H9 (cell line): ENCODE results near the gene TRIM37. TPM values are rescaled to one million over a fixed set of nuclear protein-coding genes. Genes with fewer than 3 reads are reported as not detected.

Source experiments
- DNase-seq: peaks from one replicate; pipeline ENCODE4 v3.0.0-alpha.2; 2017
- H2AFZ ChIP-seq: one replicate; pipeline ENCODE4 v1.6.1; 2013; ENCODE audit warnings: mild to moderate bottlenecking, low read length, control low read depth, moderate library complexity
- H2AK5ac ChIP-seq: 2 replicates; pipeline ENCODE4 v1.6.1; 2013; ENCODE audit warnings: low read length, control low read depth, mixed read lengths; ENCODE audit not compliant: insufficient read length
- H2BK120ac ChIP-seq: one replicate; pipeline ENCODE4 v1.6.1; 2013; ENCODE audit warnings: low read depth, mild to moderate bottlenecking, low read length, control low read depth, inconsistent platforms; ENCODE audit not compliant: poor library complexity, severe bottlenecking
- H2BK12ac ChIP-seq: 2 replicates; pipeline ENCODE4 v1.6.1; 2013; ENCODE audit warnings: low read length, control low read depth, mixed read lengths, low read depth; ENCODE audit not compliant: insufficient read length
- H2BK15ac ChIP-seq: 2 replicates; pipeline ENCODE4 v1.6.1; 2013; ENCODE audit warnings: low read depth, low read length, control low read depth
- H2BK20ac ChIP-seq: one replicate; pipeline ENCODE4 v1.6.1; 2013; ENCODE audit warnings: low read depth, mild to moderate bottlenecking, low read length, control low read depth, inconsistent platforms; ENCODE audit not compliant: poor library complexity, severe bottlenecking
- H2BK5ac ChIP-seq: 2 replicates; pipeline ENCODE4 v1.6.1; 2013; ENCODE audit warnings: low read length, control low read depth, mixed read lengths; ENCODE audit not compliant: insufficient read length
- H3K14ac ChIP-seq: 2 replicates; pipeline ENCODE4 v1.6.1; 2013; ENCODE audit warnings: low read length, control low read depth; ENCODE audit not compliant: insufficient read depth
- H3K18ac ChIP-seq: 2 replicates; pipeline ENCODE4 v1.6.1; 2013; ENCODE audit warnings: low read depth, mild to moderate bottlenecking, mixed read lengths, low read length, control low read depth; ENCODE audit not compliant: insufficient read length
- H3K23ac ChIP-seq: 2 replicates; pipeline ENCODE4 v1.6.1; 2013; ENCODE audit warnings: low read length, control low read depth, mixed read lengths, low read depth; ENCODE audit not compliant: insufficient read length
- H3K23me2 ChIP-seq: 2 replicates; pipeline ENCODE4 v1.6.1; 2013; ENCODE audit warnings: low read depth, mild to moderate bottlenecking, mixed read lengths, low read length, control low read depth; ENCODE audit not compliant: insufficient read length, poor library complexity, severe bottlenecking
- H3K27ac ChIP-seq: 2 replicates; pipeline ENCODE4 v1.5.1; 2013; ENCODE audit warnings: low read length, control low read depth, mixed read lengths, low read depth; ENCODE audit not compliant: insufficient read length
- H3K27me3 ChIP-seq: 2 replicates; pipeline ENCODE4 v1.6.1; 2013; ENCODE audit warnings: low read length, control low read depth, inconsistent platforms; ENCODE audit not compliant: insufficient read depth
- H3K4ac ChIP-seq: 2 replicates; pipeline ENCODE4 v1.6.1; 2013; ENCODE audit warnings: low read depth, mild to moderate bottlenecking, control low read depth, inconsistent platforms, low read length, moderate library complexity
- H3K4me1 ChIP-seq: 2 replicates; pipeline ENCODE4 v1.6.1; 2013; ENCODE audit warnings: low read length, control low read depth, inconsistent platforms; ENCODE audit not compliant: insufficient read depth
- H3K4me2 ChIP-seq: 2 replicates; pipeline ENCODE4 v1.6.1; 2013; ENCODE audit warnings: low read length, control low read depth, mixed read lengths; ENCODE audit not compliant: insufficient read length, insufficient read depth
- H3K56ac ChIP-seq: 2 replicates; pipeline ENCODE4 v1.6.1; 2013; ENCODE audit warnings: low read depth, mild to moderate bottlenecking, mixed read lengths, low read length, control low read depth; ENCODE audit not compliant: insufficient read length
- H3K79me1 ChIP-seq: 2 replicates; pipeline ENCODE4 v1.6.1; 2013; ENCODE audit warnings: low read depth, mild to moderate bottlenecking, moderate library complexity, low read length, control low read depth, inconsistent platforms; ENCODE audit not compliant: insufficient read depth, poor library complexity, severe bottlenecking
- H3K79me2 ChIP-seq: 2 replicates; pipeline ENCODE4 v1.6.1; 2013; ENCODE audit warnings: low read length, control low read depth, inconsistent platforms; ENCODE audit not compliant: insufficient read depth
- H3K9ac ChIP-seq: 2 replicates; pipeline ENCODE4 v1.6.1; 2013; ENCODE audit warnings: low read length, control low read depth, mixed read lengths; ENCODE audit not compliant: insufficient read length; ENCODE audit errors: extremely low read depth
- H3K9me3 ChIP-seq: one replicate; pipeline ENCODE4 v1.6.1; 2013; ENCODE audit warnings: low read depth, low read length, inconsistent platforms; ENCODE audit not compliant: control insufficient read depth
- H3T11ph ChIP-seq: one replicate; pipeline ENCODE4 v1.6.1; 2013; ENCODE audit warnings: mild to moderate bottlenecking, low read length, control low read depth, inconsistent platforms
- H4K20me1 ChIP-seq: one replicate; pipeline ENCODE4 v1.6.1; 2013; ENCODE audit not compliant: control insufficient read depth, insufficient read length, insufficient read depth
- H4K5ac ChIP-seq: 2 replicates; pipeline ENCODE4 v1.6.1; 2013; ENCODE audit warnings: low read depth, mild to moderate bottlenecking, mixed read lengths, low read length, control low read depth; ENCODE audit not compliant: insufficient read length
- H4K8ac ChIP-seq: replicated peaks from 2 replicates; pipeline ENCODE4 v1.6.1; 2013; ENCODE audit warnings: low read length, control low read depth, mixed read lengths, low read depth; ENCODE audit not compliant: insufficient read length
- H4K91ac ChIP-seq: 2 replicates; pipeline ENCODE4 v1.6.1; 2013; ENCODE audit warnings: low read depth, mild to moderate bottlenecking, moderate library complexity, mixed read lengths, low read length, control low read depth; ENCODE audit not compliant: insufficient read length
- H3K27ac Mint-ChIP-seq, 3 experiments: 2 replicates in 2 of 3; 3 replicates in 1 of 3; pipeline ENCODE4 v1.8.0; 2020 to 2021; ENCODE audit warnings: mixed read lengths in 3 of 3, mild to moderate bottlenecking in 1 of 3, moderate library complexity in 1 of 3
- H3K27me3 Mint-ChIP-seq: 2 replicates; pipeline ENCODE4 v1.8.0; 2021; ENCODE audit warnings: low read depth, mild to moderate bottlenecking, moderate library complexity, mixed read lengths
- H3K36me3 Mint-ChIP-seq, 3 experiments: 2 replicates in 2 of 3; 3 replicates in 1 of 3; pipeline ENCODE4 v1.8.0; 2020 to 2021; ENCODE audit warnings: low read depth in 3 of 3, mixed read lengths in 3 of 3; ENCODE audit not compliant: insufficient read depth in 1 of 3
- H3K4me1 Mint-ChIP-seq, 2 experiments: 2 replicates each; pipeline ENCODE4 v1.8.0; 2020; ENCODE audit warnings: mixed read lengths in 2 of 2
- H3K4me3 Mint-ChIP-seq, 2 experiments: 2 replicates in 1 of 2; 3 replicates in 1 of 2; pipeline ENCODE4 v1.8.0; 2020 to 2021; ENCODE audit warnings: mild to moderate bottlenecking in 2 of 2, mixed read lengths in 2 of 2, moderate library complexity in 1 of 2
- H3K9me3 Mint-ChIP-seq, 2 experiments: 2 replicates in 1 of 2; 3 replicates in 1 of 2; pipeline ENCODE4 v1.8.0; 2020; ENCODE audit warnings: mild to moderate bottlenecking in 2 of 2, mixed read lengths in 2 of 2, moderate library complexity in 1 of 2
- CTCF ChIP-seq: fragments of 200-600 bp; sonication (generic); conservative IDR thresholded peaks from 3 replicates; pipeline ENCODE4 v1.8.0; 2021; ENCODE audit warnings: antibody characterized with exemption, mild to moderate bottlenecking
- WGBS: extraction: QIAGEN DNeasy Blood & Tissue Kit; methylation state at CpG from one replicate; pipeline ENCODE4 v1.1.7; 2013; ENCODE audit warnings: missing lambda C conversion rate, low lambda C conversion rate, mixed read lengths; ENCODE audit not compliant: insufficient read length; ENCODE audit errors: extremely low coverage; 5-methylcytosine and 5-hydroxymethylcytosine counted together
- total RNA-seq: library from RNA; stranded (reverse); gene quantifications from 2 replicates; pipeline ENCODE4 v1.2.1, GENCODE V29; 2021

Gene TRIM37
- total RNA-seq, 1 experiment from 2014 or later, result 52.1 TPM

GRCh38 chr17:58947411-58947810 lies 159.3 kb downstream of the TRIM37 start:
- Histone ChIP-seq H4K20me1 (no peaks in the 10 kb centered on the region), H4K5ac (no peak overlapping the region), H3K4ac (no peak overlapping the region), H2BK20ac (no peak overlapping the region), H2BK5ac (no peak overlapping the region), H4K91ac (no peak overlapping the region), H3K4me1 (no peaks in the 10 kb centered on the region), H3K4me2 (no peak overlapping the region), H3K23ac (no peak overlapping the region), H3K79me1 (no peaks in the 10 kb centered on the region), H3K27ac (no peak overlapping the region), H3K18ac (no peak overlapping the region), H2BK12ac (no peak overlapping the region), H3K56ac (no peak overlapping the region), H2AK5ac (no peak overlapping the region), H4K8ac (no peak overlapping the region), H3K23me2 (no peaks in the 10 kb centered on the region), H2BK120ac (no peak overlapping the region), H3K14ac (no peak overlapping the region), H3K9me3 (no peaks in the 10 kb centered on the region), H3K9ac (no peak overlapping the region), H2AFZ (no peak overlapping the region), H3K27me3 (no peaks in the 10 kb centered on the region), H3K79me2 (no peaks in the 10 kb centered on the region), H3T11ph (no peak overlapping the region), H2BK15ac (no peak overlapping the region)
- no peak overlapping the region for H3K27ac Mint-ChIP-seq
- H3K27me3 Mint-ChIP-seq, result no peaks in the 10 kb centered on the region
- TF ChIP-seq CTCF, result no peak
- peaks cover 19 to 28% of the 10 kb centered on the region in 2 experiments for H3K9me3 Mint-ChIP-seq
- no CpG with 5 or more reads among the region's 3 CpGs for WGBS
- no peak overlapping the region for H3K4me3 Mint-ChIP-seq
- no peak for DNase-seq
- H3K4me1 Mint-ChIP-seq, result no peaks in the 10 kb centered on the region
- peaks cover 3 to 10% (median 7%) of the 10 kb centered on the region in 3 experiments; a peak in 6 of 7 replicates for H3K36me3 Mint-ChIP-seq
